Keratinocyte (primary cell): ENCODE data around the gene KHSRP. TPM values are rescaled to one million over a fixed set of nuclear protein-coding genes. Genes with fewer than 3 reads are reported as not detected.

Source experiments
- DNase-seq: peaks from one replicate; pipeline ENCODE4 v3.0.0-alpha.2; 2011; ENCODE audit warnings: low read depth, missing footprints, low spot score
- FAIRE-seq: peaks from 2 replicates; lab custom pipeline; 2011; peaks lifted over from hg19 to GRCh38; lab: Jason Lieb, UNC
- H2AFZ ChIP-seq: 2 replicates; pipeline ENCODE4 v1.6.0; 2012; ENCODE audit warnings: low read length, control low read depth, inconsistent platforms; ENCODE audit not compliant: control insufficient read depth
- H3K27ac ChIP-seq: 2 replicates; pipeline ENCODE4 v1.5.1; 2011; ENCODE audit warnings: low read length; ENCODE audit not compliant: control insufficient read depth, insufficient read depth
- H3K27me3 ChIP-seq: 3 replicates; pipeline ENCODE4 v1.6.0; 2011; ENCODE audit warnings: low read length; ENCODE audit not compliant: control insufficient read depth, insufficient read depth; ENCODE audit errors: extremely low read depth
- H3K36me3 ChIP-seq, 2 experiments: 2 replicates in 1 of 2; 3 replicates in 1 of 2; pipeline ENCODE4 v1.5.1; 2011; ENCODE audit warnings: low read length in 2 of 2, mild to moderate bottlenecking in 1 of 2; ENCODE audit not compliant: control insufficient read depth in 2 of 2, insufficient read depth in 2 of 2; ENCODE audit errors: extremely low read depth in 1 of 2
- H3K4me1 ChIP-seq: 3 replicates; pipeline ENCODE4 v1.5.1; 2011; ENCODE audit warnings: low read length; ENCODE audit not compliant: control insufficient read depth, insufficient read depth; ENCODE audit errors: extremely low read depth
- H3K4me2 ChIP-seq: 3 replicates; pipeline ENCODE4 v1.6.0; 2011; ENCODE audit warnings: low read depth, low read length; ENCODE audit not compliant: control insufficient read depth, insufficient read depth; ENCODE audit errors: extremely low read depth
- H3K4me3 ChIP-seq, 3 experiments: fragments of 200-600 bp in 1 of 3; sonication (generic) in 1 of 3; 2 replicates in 2 of 3; 3 replicates in 1 of 3; pipeline ENCODE4 v1.5.1; 2011 to 2016; ENCODE audit warnings: low read length in 3 of 3, mild to moderate bottlenecking in 3 of 3, control low read depth in 2 of 3, inconsistent platforms in 1 of 3, low read depth in 1 of 3, mixed read lengths in 1 of 3, mixed run types in 1 of 3, moderate library complexity in 1 of 3; ENCODE audit not compliant: control insufficient read depth in 2 of 3, insufficient read depth in 2 of 3; ENCODE audit errors: extremely low read depth in 1 of 3
- H3K79me2 ChIP-seq: 2 replicates; pipeline ENCODE4 v1.6.0; 2012; ENCODE audit warnings: low read length; ENCODE audit not compliant: control insufficient read depth, insufficient read depth
- H3K9ac ChIP-seq: 3 replicates; pipeline ENCODE4 v1.6.0; 2011; ENCODE audit warnings: low read length; ENCODE audit not compliant: control insufficient read depth, insufficient read depth; ENCODE audit errors: extremely low read depth
- H3K9me1 ChIP-seq: 3 replicates; pipeline ENCODE4 v1.6.0; 2011; ENCODE audit warnings: low read length; ENCODE audit not compliant: control insufficient read depth, insufficient read depth; ENCODE audit errors: extremely low read depth
- H3K9me3 ChIP-seq: 2 replicates; pipeline ENCODE4 v1.5.1; 2012; ENCODE audit warnings: low read depth, low read length; ENCODE audit not compliant: control insufficient read depth
- H4K20me1 ChIP-seq: 3 replicates; pipeline ENCODE4 v1.6.0; 2011; ENCODE audit warnings: low read length; ENCODE audit not compliant: control insufficient read depth, insufficient read depth; ENCODE audit errors: extremely low read depth
- CTCF ChIP-seq, 3 experiments: IDR thresholded peaks in 1 of 3; conservative IDR thresholded peaks in 1 of 3; optimal IDR thresholded peaks in 1 of 3; 2 replicates in 2 of 3; 3 replicates in 1 of 3; pipeline versions ENCODE3 to v1.5.1; 2011; ENCODE audit warnings: low read length in 3 of 3, mild to moderate bottlenecking in 3 of 3, moderate library complexity in 2 of 3, control low read depth in 1 of 3, inconsistent platforms in 1 of 3; ENCODE audit not compliant: insufficient read depth in 2 of 3; ENCODE audit errors: extremely low read depth in 1 of 3
- EZH2 ChIP-seq: IDR thresholded peaks from one replicate; pipeline ENCODE4 v1.6.1; 2012; ENCODE audit warnings: inconsistent platforms, mild to moderate bottlenecking, low read length, moderate library complexity
- dilution Hi-C: fragments of 300-500 bp; cut with MboI; formaldehyde crosslinking; loops from one replicate; pipeline ENCODE4 v1.7.0; 2020; ENCODE audit warnings: low sequenced_read_pairs; ENCODE audit not compliant: extremely low pct_ligation_motif_present
- polyA plus RNA-seq, 5 experiments: library from polyadenylated mRNA; depleted of rRNA in 3 of 5; stranded (reverse) in 3 of 5; stranded (forward) in 1 of 5; unstranded in 1 of 5; fragments of >200 nt; gene quantifications; 1 replicate in 1 of 5; 2 replicates in 3 of 5; 3 replicates in 1 of 5; pipeline versions ENCODE4 v1.2.1 to v1.2.3, GENCODE V29; 2011 to 2012; ENCODE audit warnings: missing spikeins in 2 of 5, low read depth in 1 of 5, low replicate concordance in 1 of 5

KHSRP gene
- polyA plus RNA-seq, 1 donor (not counting 4 experiments of a cell fraction or from before 2014, with no cell fraction given), result 56.6 TPM

- no peak overlapping the region for H3K9ac ChIP-seq
- FAIRE-seq, result no peak
- H3K4me1 ChIP-seq, result no peaks in the 10 kb centered on the region
- no peak overlapping the region for H3K4me3 ChIP-seq
- H3K79me2 ChIP-seq, result no peaks in the 10 kb centered on the region
- H3K4me2 ChIP-seq, result no peak overlapping the region
- no peaks in the 10 kb centered on the region for H3K27me3 ChIP-seq
- H3K27ac ChIP-seq, result no peak overlapping the region
- H4K20me1 ChIP-seq, result no peaks in the 10 kb centered on the region
- H3K9me1 ChIP-seq, result no peaks in the 10 kb centered on the region
- DNase-seq, result no peak
- no peak for TF ChIP-seq EZH2
- TF ChIP-seq CTCF (optimal IDR thresholded peaks at IDR 0.05 in 1 of 3, IDR thresholded peaks at IDR 0.05 in 1 of 3, conservative IDR thresholded peaks at IDR 0.05 in 1 of 3; ENCODE audit: extremely low read depth in 1 of 3, insufficient read depth in 2 of 3, low read length in 3 of 3), result no peak
- no peaks in the 10 kb centered on the region for H3K9me3 ChIP-seq
- dilution Hi-C loops, result no loop called here
- no peak overlapping the region for H2AFZ ChIP-seq
- H3K36me3 ChIP-seq, result peaks cover 0 to 5% of the 10 kb centered on the region in 2 experiments
Measured at GRCh38 chr19:6448045-6448444, 23.4 kb upstream of the KHSRP start.

DNA sequence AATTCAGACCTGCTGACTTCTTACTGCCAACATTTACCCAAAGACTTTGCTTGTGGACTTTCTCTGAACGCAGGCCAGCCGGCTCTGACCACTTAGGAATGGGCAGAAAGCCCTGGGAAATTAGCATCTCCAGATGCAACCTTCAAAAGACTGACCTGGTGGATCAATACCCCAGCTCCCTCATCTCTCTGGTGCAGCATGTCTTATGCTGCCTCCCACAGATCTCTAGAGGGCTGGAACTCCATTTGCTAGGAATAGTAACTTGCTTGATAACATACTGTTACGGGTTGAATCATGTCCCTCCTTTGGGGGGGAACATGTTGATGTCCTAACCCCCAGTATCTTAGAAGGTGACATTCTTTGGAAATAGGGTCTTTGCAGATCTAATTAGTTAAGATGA is 21.8 kb upstream of the KHSRP start:
- no peak overlapping the region for H3K9ac ChIP-seq
- H3K4me2 ChIP-seq, result no peak overlapping the region
- no peaks in the 10 kb centered on the region for H4K20me1 ChIP-seq
- dilution Hi-C loops, result no loop called here
- H3K27me3 ChIP-seq, result no peaks in the 10 kb centered on the region
- no peaks in the 10 kb centered on the region for H3K79me2 ChIP-seq
- no peaks in the 10 kb centered on the region for H3K9me1 ChIP-seq
- H2AFZ ChIP-seq, result no peak overlapping the region
- no peak overlapping the region for H3K4me3 ChIP-seq
- H3K4me1 ChIP-seq, result no peaks in the 10 kb centered on the region
- peaks cover 0 to 3% of the 10 kb centered on the region in 2 experiments for H3K36me3 ChIP-seq
- H3K27ac ChIP-seq, result no peak overlapping the region
- DNase-seq (no peak), FAIRE-seq (no peak)
- no peak for TF ChIP-seq EZH2
- TF ChIP-seq CTCF (optimal IDR thresholded peaks at IDR 0.05 in 1 of 3, IDR thresholded peaks at IDR 0.05 in 1 of 3, conservative IDR thresholded peaks at IDR 0.05 in 1 of 3; ENCODE audit: extremely low read depth in 1 of 3, insufficient read depth in 2 of 3, low read length in 3 of 3), result no peak
- no peaks in the 10 kb centered on the region for H3K9me3 ChIP-seq
